Activated effector memory CD4-positive, alpha-beta T cell treated with anti-CD3 and anti-CD28 coated beads, Interleukin-2, amount 50 U/mL, for 16 hours (primary cell): Measurements from ENCODE around the gene TSPAN2.

Experiments
- DNase-seq: peaks from one replicate; pipeline ENCODE4 v3.0.0-alpha.2; 2020

The TSPAN2 gene

DNA sequence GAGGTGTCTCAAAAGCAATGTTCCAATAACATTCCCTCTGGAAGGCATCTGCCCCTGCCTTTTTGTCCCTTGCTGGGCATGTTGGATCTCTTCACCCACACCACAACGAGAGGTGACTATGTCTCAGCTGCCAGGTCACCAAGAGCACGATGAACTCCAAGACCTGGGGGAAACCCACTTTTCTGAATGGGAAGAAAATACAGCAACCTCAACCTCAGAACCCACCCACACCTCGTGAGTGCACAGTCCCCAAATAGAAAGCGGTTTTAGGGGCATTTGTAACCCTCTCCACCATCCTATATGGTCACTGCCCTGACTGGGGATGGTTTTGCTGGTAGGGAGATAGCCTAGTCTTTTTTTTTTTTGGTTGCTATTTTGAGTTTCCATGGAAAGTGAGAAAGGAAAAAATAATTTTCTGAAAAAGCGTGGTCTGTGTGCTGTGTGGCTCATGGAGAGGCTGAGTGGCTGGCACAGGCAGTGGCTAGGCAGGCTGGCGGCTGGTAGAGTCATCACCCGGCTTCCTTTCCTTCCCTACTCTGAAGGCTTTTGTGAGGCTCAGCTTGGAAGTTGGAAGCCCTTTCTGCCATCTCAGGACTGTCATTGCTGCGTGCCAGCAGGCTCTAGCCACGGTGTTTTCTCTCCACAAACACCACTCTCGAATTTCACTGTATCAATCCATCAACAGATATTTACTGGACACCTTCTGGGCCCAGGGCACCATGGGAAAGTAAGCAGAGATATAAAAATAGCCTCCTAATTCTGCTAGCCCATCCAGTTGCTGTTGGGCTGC, 15.8 kb downstream of the TSPAN2 start:
- no peak for DNase-seq

DNA sequence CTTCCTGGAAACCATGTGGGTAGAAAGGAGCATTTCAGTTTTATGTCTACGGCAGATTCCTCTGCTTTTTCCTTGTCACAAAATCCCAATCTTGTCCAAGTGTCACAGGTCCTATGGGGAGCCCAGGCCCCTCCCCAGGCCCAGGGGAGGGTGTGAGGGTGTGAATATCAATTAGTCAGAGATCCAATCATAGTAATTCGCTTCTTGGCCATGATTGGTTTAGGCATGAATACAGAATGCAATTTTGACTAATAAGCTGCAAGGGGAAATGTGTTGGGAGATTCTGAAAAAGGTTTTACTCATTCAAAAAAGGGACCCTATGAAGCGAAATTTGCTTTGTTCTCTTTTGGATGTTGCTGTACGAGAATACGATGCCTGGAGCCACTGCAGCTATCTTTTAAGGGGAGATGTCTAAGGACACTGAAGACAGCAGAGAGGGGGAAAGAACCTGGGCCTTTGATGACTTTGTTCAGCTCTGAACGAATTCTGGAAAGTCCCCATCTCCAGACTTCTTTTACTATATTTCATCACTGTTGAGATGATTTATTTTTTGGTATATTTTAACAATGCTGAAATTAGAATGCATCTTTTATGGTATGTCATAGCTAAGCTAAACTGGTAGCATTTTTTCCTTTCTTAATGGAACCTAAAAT, 18.2 kb downstream of the TSPAN2 start:
- DNase-seq: no peak

DNA sequence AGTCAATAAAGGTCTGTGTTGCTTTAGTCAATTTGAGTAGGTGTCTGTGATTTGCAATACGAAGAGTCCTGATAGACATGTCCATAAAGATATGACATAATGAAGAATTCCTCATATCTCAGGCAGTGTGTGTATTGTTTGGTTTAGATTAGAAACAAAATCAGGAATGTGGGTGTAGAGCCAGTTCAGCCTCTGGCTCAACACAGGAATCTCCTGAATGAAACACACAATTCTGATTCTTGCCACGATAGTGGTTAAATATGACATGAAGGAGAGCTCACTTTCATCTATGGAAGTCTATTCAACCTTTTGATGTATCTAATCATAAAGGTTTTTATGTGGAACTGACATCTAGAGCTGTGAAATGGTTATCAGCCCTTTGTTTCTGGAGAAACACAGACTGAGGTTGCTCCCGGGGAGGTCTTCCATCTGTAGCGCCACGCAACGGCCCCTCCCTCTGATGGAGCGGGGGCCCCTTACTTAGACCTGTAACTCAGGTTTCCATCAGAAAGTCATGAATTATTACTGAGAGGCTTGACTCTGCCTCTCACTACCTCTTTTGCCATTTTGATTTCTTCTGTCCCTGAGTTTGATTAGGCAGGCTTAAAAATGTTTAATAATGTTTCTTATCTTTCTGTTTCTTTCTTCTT, 19.5 kb downstream of the TSPAN2 start:
- no peak for DNase-seq

DNA sequence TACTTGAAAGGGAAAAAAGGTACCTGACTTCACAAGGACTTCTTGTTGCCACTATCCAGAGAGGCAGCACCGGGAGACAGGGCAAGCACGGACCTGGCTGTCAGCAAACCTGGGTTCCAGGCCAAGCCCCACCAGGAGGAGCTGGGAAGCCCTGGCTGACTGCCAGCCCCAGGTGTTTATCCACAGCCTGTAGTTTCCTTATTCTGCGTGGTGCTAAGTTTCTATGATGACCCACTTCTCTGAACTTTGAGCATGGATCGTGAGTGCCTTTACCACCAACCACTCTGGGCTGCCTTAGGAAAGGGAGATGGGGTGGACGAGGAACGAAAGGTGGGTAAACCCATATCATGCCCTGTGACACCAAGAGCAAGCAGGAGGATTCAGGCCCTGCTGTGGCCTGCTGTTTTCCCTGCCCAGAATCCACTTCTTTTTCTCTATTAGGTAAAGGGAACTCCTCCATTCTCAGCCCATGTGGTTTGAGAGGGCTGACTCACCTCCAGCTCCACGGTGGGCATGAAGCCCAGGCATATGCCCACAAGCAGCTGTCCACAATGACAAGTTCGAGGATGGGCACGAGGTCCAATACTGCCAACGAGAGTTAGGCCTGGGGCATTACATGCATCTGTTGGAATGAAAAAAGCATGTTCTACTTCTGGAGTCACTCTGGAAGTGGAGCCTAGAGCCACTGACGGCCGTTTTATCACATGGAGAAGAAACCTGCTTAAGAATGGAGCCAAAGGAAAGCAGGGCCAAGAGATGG, 20.3 kb downstream of the TSPAN2 start:
- DNase-seq: no peak

DNA sequence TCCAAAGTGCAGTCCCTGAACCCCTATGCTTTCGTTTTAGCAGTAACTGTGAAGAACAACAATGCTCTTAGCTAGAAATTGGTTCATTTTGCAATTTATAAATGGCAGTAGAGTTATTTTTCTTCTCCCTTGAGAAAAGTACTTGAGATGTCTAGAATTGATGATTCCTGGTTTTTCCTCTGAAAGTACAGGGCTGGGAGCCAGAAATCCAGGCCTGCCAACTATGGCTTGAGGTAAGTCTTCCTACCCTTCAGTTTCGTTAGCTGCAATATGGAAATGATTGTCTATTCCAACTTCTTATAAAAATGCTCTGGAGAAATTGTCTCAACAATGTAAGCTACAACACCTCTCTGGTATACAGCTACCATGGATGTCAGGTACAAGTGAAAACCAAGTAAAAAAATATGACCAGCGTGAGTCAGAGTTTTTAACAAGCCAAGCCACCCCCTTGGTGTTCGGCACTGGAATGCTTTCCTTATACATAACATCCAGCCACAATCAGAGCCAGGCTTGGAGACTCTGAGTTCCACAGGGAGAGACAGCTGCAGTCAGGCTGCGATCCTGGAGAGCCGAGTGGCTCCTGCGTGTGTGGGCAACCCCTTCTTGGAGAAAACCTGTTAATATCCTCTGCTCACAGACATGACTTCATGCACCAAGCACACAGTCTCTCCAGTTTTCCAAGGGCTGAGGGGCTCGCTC, 22.0 kb downstream of the TSPAN2 start:
- no peak for DNase-seq

DNA sequence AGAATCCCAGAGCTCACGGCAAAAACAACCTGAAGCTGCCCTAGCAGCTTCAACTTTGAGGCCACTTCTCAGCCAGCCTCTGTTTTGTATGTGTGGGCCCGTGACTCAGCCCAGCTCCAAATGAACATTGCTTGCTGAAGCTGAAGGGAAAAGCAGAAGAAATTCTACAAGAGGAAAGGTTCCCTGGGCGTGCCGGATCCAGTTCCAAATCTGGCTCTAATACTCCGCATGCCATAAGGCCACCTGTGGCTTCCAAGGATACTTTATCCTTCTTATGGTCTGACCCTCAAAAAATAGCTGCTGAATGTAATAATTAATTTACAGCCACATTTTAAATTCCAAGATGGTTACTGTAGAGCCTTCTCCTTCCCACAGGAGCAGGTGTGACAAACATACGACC, 24.3 kb downstream of the TSPAN2 start:
- no peak for DNase-seq

DNA sequence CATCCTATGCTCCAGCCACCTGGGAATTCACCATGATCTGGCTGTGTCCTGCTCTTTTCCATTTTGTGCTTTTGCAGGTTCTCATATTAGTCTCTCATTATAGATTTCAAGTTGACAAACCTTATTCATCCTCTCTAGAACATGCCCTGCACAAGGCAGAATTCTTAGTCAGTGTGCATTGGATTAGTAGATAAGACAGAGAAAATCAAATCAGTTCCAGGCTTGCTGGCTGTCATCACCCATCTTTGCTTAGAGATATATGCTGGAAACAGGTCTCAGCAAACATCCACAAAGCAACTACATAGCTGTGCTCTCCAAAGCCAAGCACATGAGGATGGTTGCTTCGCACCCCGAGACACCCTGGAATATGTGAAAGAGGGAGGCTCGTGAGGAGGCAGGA, 24.8 kb downstream of the TSPAN2 start:
- DNase-seq: no peak

DNA sequence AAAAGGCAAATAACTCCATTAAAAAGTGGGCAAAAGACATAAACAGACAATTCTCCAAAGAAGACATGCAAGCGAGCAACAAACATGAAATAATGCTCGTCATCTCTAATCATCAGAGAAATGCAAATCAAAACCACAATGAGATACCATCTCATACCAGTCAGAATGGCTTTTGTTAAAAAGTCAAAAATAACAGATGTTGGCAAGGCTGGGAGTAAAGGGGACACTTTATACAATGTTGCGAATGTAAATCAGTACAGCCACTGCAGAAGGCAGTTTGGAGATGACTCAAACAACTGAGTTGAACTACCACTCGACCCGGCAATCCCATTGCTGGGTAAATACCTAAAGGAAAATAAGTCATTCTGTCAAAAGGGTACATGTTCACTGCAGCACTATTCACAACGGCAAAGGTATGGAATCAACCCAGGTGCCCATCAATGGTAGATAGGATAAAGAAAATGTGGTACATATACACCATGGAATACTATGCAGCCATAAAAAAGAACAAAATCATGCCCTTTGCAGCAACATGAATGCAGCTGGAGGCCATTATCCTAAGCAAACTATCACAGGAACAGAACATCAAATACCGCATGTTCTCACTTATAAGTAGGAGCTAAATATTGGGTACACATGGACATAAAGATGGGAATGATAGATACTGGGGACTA, 25.9 kb downstream of the TSPAN2 start:
- DNase-seq: peak; percentile 71

DNA sequence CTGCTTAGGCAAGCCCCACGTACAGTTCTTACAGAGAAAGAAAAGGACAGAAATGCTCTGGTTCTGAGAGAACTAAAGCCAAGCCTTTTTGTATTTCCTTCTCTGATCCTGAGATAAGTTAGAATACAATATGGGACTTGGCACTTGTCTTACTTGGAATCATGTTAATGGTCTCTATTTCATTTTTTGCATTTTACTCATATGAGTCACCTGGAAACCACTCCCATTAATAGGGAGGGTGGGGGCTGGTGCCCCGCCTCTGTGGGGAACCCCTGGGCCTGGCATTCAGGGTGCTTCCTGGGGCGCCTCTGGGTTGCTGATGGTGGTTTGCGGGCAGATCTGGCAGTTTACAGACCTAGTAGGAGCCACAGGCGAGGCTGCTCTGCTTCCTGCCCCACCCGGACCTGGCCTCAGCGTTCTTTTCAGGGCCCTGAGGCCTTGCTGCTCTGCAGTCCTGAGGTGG, 26.7 kb downstream of the TSPAN2 start:
- DNase-seq: peak; percentile 96

DNA sequence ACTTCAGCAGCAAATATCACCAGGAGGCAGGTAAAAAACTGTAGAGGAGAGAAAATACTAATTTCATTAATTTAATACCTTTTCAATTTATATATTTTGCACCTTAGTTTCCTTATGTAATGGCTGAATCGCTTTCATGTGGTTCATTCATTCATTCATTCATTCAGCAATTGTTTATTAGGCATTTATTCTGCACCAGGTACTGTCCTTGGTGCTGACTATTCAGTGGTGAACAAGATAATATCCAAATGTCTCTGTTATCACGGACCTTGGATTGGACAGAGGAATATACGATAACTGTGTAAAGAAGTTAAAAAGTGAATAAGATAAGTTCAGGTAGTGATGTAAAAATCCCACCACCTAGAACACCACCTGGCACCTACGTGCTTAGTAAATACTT, 28.8 kb downstream of the TSPAN2 start:
- DNase-seq: no peak

DNA sequence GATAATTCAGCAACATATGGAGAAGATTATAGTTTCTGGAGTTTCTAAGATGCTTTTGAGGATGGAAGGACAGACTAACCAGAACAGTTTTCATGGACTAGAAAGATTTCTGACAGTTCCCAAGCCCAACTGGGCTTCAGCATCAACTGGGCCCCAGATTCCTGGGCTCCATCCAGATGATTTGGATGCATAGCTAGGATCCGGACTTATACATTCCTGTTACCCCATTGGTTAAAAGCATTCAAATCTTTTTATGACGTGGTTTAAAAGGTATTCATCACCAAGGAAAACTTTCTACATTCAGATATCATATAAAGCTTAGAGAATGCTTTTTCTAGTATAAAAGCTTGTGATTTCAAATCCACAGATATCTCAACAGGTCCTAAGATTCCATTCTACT, 30.0 kb downstream of the TSPAN2 start:
- DNase-seq: no peak

DNA sequence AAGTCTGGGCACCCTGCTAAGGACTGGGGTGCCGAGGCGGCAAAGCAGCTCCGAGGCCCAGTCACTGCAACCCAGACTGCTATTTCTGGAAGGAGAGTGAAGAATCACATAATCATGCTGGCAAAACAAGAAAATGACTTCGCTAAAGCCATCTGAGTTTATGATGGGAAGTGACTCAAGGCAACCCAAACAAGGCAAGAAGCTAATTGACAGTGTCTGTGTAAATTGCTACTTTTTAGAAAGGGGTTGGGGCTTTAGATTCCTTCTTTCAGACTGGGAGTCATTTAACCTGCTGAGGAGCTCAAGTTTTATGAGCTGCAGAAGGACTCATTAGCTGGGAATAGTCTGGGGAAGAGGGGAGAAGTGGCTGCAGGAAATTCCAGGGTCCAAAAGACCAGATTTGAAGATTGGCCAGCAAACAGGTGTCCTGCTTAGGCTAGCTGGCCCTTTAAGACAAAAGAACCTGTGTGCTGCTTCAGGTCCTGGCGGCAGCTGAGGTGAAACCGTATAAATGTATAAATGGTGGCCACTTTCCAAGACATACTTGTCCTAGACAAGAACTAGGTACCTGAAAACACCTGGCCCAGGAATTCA, 31.5 kb downstream of the TSPAN2 start:
- DNase-seq: no peak

DNA sequence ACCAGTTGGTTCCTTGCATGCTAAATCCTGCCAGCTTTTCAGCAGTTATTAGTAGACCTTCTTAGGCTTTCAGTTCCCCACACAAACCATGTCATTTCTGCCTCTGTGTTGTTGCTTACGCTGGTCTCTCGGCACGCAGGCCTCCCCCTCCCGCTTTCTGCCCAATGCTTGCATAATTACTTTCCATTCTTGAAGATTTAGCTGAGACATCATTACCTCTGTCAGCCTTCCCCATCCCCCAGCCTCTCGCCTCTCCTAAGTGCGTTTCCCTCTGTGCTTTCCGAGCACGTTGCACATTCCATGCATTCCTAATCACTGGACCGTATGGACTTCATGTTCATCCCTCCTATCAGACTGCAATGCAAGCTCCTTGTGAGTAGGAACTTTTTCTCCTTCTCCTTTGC, 32.9 kb downstream of the TSPAN2 start:
- DNase-seq: no peak

DNA sequence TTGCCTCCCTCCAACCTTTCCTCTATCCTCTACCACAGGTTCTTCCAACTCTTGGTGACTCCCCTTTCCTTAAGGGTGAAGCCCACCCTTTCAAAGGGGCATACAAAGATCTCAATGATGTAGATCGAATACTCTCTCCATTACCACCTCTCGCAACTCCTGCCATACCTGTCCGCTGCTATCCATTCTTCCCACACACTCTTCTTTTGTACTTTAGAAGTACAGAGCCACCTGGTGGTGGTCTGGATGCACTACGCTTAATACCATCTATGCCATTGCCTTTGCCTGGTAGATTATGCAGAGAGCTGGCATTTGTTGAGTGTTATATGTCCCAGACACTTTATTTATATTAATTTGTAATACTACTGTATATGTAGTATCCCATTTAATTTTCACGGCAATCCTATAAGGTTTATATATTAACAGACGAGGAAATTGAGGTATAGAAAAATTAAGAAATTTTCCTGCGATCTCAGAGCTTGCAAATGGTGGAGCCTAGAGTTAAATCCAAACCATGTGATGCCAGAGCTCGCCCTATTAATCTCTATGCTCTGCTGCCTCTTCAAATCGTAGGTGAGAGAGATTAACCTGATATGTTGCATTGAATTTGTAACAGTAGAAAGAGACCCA, 36.7 kb downstream of the TSPAN2 start:
- peak; percentile 80 for DNase-seq

DNA sequence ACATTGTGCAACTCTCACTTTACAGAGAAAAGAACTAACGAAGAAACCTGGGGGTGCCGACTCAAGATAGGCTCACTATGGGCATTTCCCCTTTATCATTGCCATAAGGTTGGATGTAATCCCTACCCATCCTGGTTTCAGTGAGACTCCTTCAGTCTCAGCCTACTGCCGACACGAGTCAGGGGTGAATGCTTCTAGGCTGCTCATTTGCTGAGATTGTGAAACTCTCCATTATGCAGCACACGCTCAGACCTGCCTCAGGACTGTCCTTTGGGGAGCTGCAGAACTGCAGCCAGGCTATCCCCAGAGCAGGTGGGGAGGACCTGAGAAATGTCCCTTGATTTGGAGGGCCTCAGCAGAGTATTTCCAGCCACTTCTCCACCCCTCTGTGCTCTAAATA, 37.5 kb downstream of the TSPAN2 start:
- DNase-seq: no peak

DNA sequence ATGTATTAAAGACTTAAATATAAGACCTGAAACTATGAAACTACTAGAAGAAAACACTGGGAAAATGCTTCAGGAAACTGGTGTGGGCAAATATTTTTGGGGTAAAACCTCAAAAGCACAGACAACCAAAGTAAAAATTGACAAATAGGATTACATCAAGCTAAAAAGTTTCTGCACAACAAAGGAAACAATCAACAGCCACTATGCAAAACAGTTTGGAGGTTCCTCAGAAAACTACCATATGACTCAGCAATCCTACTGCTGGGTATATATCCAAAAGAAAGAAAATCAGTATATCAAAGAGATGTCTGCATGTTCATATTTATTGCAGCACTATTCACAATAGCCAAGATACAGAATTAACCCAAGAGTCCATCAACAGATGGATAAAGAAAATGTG, 42.6 kb downstream of the TSPAN2 start:
- no peak for DNase-seq

DNA sequence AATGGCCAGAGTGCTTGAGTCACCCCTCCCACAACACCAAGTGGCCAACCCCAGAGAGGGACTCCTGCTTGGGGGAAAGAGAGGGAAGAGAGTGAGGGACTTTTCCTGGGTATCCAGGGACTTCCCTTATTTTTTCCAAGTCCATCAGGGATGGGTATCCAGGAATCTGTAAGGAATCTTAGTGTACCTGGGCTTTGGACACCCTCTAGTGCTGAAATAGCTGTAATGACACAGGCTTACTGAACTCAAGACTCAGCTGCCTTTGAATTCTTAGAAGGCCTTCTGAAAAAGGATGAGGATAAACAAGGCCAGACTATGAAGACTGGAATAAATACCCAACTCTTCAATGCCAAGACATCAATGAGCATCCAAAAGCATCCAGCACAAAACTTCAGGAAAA, 47.6 kb downstream of the TSPAN2 start:
- no peak for DNase-seq

DNA sequence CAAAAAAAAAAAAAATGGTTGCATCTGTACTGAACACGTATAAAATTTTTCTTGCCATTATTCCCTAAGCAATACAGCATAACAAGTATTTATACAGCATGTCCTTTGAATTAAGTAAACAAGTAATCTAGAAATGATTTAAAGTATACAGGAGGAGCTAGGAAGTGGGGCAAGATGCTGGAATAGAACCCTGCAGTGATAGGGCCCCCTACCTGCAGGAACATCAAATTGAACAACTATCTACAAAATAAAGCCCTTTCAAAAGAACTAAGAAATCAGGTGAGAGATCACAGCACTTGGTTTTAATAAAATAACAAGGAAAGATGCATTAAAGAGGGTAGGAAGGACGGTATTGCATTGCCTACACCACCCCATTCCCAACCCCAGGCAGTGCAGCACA, 48.8 kb downstream of the TSPAN2 start:
- no peak for DNase-seq

DNA sequence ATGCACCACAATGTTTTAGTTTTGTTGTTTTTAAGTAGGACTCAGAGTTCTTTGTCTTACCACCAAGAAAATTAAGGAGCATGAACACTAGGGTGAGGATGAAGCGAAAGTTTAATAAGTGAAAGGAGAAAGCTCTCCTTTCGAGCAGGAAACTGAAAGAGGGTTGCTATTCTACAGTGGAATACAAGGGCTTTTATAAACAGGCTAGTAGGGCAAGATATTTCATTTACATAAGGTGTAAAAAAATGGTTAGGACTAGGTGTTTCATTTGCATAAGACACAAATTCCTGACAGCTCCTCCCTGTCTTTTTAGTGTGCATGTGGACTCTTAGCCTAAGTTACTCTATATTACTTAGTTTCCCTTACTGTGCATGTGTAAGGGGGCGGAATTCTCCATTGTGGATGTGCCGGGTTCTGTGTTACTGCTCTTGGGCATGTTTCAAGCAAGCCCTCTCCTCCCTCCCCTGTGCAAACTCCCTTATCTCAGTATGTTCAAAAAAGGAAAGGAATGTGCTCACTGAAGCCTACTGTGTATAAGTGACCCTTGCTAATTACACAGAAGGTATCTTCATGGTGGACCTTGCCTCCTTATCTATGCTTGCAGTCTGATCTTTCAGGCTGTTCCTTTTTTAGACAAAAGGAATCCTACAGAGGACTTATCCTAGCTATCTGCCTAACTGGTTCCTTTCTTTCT, 52.3 kb downstream of the TSPAN2 start:
- DNase-seq: no peak

DNA sequence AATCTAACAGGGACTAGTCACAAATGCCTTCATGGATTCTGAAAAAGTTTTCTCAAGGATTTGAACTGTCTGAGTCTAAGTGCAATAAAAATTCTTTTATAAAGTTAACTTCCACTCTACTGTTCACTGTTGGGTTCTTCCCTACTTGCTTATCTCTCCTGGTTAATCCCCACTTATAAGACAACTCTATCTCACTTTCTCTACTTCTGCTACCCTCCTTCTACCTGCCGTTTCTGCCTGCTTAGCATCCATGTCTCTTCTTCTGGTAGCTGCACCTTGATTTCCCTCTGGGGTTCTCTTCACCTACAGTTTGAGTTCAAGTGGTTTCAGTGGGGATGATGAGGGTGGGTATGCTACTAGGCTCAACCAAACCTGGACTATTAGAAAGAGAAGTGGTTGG, 53.7 kb downstream of the TSPAN2 start:
- no peak for DNase-seq

DNA sequence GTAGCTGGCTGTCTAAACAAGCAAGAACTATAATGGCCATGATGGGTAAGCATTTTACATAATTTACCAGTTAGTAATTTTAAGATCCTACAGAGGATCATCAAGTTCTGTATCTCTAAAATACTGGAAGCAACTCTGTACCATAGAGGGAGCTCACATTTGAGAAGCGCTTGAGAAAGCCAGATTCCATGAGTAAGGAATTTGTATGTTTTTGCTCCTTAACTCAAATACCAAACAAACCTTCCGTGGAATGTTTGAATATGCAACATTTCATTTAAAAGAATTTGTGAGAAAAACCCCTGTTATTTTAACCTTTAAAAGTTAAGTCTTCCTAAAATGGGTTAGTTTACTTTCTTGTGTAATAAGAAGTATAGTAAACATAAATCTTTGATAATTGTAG, 57.7 kb downstream of the TSPAN2 start:
- no peak for DNase-seq
